H1 (cell line): ENCODE results near the gene RERE. TPM values are rescaled to one million over a fixed set of nuclear protein-coding genes. Genes with fewer than 3 reads are reported as not detected.

ENCODE experiments used
- CEBPB ChIP-seq: IDR thresholded peaks from 2 replicates; pipeline ENCODE4 v1.6.1; 2012; ENCODE audit warnings: low read depth, low read length
- polyA plus RNA-seq, 7 experiments: library from polyadenylated mRNA; depleted of rRNA in 3 of 7; stranded (reverse) in 5 of 7; unstranded in 2 of 7; fragments of >200 nt in 5 of 7; fragments of 200-250 nt in 2 of 7; gene quantifications; 1 replicate in 5 of 7; 2 replicates in 1 of 7; 4 replicates in 1 of 7; pipeline versions ENCODE4 v1.2.1 to v1.2.3, GENCODE V29; 2011 to 2013; ENCODE audit warnings: missing spikeins in 2 of 7, mixed read lengths in 2 of 7
- total RNA-seq: library from RNA; stranded (reverse); fragmentation: NEBNext Ultra II Directional; extraction: Animal tissue kit (Norgen Biotek cat#: 25700); gene quantifications from 2 replicates; pipeline ENCODE4 v1.2.1, GENCODE V29; 2021

The RERE gene
- total and polyA plus RNA-seq, 2 of the 8 experiments (the other 6 are each of a cell fraction or from before 2014, with no cell fraction given), result 15.3 to 142 TPM

GRCh38 chr1:8567146-8567545 lies 250.3 kb downstream of the RERE start (continued):
- TF ChIP-seq CEBPB, result no peak
